ENCODE results near the gene RHOB.
"Not testable (repeated sequence)": the region's sequence is repeated elsewhere in the genome, so short reads cannot be mapped to it uniquely, and the experiment has no call there.

RHOB gene
- long read RNA-seq, donor 1, transcript RHOB-201 (1 exons, 2,372 nt), result major isoform, 79 of 79 reads
- long read RNA-seq, donor 1, partial matches to known transcripts, result 0 of 79 reads
- long read RNA-seq, donor 1, other reads (novel, unspliced or antisense), result 0 of 79 reads
- long read RNA-seq, donor 2, transcript RHOB-201 (1 exons, 2,372 nt), result major isoform, 81 of 81 reads
- long read RNA-seq, donor 2, partial matches to known transcripts, result 0 of 81 reads
- long read RNA-seq, donor 2, other reads (novel, unspliced or antisense), result 0 of 81 reads
- long read RNA-seq, donor 3, transcript RHOB-201 (1 exons, 2,372 nt), result major isoform, 46 of 46 reads
- long read RNA-seq, donor 3, partial matches to known transcripts, result 0 of 46 reads
- long read RNA-seq, donor 3, other reads (novel, unspliced or antisense), result 0 of 46 reads
- long read RNA-seq, donor 4, transcript RHOB-201 (1 exons, 2,372 nt), result major isoform, 89 of 89 reads
- long read RNA-seq, donor 4, partial matches to known transcripts, result 0 of 89 reads
- long read RNA-seq, donor 4, other reads (novel, unspliced or antisense), result 0 of 89 reads
- long read RNA-seq, donor 5, transcript RHOB-201 (1 exons, 2,372 nt), result major isoform, 88 of 88 reads
- long read RNA-seq, donor 5, partial matches to known transcripts, result 0 of 88 reads
- long read RNA-seq, donor 5, other reads (novel, unspliced or antisense), result 0 of 88 reads
- long read RNA-seq, donor 6, transcript RHOB-201 (1 exons, 2,372 nt), result major isoform, 124 of 124 reads
- long read RNA-seq, donor 6, partial matches to known transcripts, result 0 of 124 reads
- long read RNA-seq, donor 6, other reads (novel, unspliced or antisense), result 0 of 124 reads
- long read RNA-seq, donor 7, transcript RHOB-201 (1 exons, 2,372 nt), result major isoform, 134 of 134 reads
- long read RNA-seq, donor 7, partial matches to known transcripts, result 0 of 134 reads
- long read RNA-seq, donor 7, other reads (novel, unspliced or antisense), result 0 of 134 reads
- long read RNA-seq, donor 8, transcript RHOB-201 (1 exons, 2,372 nt), result major isoform, 62 of 62 reads
- long read RNA-seq, donor 8, partial matches to known transcripts, result 0 of 62 reads
- long read RNA-seq, donor 8, other reads (novel, unspliced or antisense), result 0 of 62 reads

GRCh38 chr2:20446917-20447436 lies at the start of gene RHOB:
TSS of gene RHOB (plus strand) at chr2:20447074. CDS start at chr2:20447466, 392 bp downstream.
- peak; percentile 95 for DNase-seq

- DNase-seq, result no peak
Measured at GRCh38 chr2:20397811-20398447, 48.9 kb upstream of the RHOB start.

DNA sequence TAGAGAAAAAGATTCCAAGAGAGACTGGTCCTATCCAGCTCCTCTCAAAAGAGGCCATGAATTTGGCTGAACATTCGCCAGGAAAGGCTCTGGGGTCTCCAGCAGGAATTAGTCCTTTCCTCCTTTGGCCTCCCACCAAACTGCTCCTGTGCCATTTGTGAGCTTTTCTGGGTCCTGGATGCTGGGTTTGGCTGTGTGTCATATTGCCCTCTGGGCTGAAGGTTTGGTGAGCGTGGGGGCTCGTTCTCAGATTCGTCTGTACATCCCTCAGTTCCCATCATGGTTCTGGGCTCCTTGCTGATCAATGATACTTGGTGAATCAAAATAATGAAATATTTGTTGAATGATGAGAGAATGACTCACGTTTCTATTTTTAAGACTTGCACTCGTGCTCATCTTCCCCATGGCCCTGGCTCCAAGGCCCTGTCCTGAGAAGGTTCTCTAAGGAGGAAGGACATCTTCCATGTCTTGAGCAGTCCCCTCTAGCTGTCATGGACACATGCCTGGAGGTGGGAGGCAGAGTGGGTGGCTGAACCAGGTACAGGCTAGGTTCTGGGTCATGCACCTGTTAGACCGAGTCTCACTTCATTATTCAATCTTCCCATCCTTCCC lies 47.8 kb upstream of the RHOB start:
- DNase-seq, result no peak

DNA sequence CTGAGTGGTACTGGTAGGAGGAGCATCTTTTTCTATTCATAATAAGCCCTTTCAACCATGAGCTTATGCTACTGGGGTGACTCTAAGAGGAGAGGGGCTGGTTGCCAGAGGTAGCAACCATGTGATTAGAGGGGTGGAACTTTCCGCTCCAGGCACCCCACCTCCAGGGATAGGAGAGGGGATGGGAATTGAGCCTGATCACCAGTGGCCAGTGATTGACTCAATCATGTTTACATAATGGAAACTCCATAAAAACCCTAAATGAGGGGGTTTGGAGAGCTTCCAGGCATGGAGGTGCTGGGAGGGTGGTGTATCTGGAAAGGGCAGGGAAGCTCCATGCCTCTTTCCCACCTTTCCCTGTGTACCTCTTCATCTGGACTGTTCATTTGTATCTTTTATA lies 46.6 kb upstream of the RHOB start:
- DNase-seq, result no peak

- no peak for DNase-seq
Measured at GRCh38 chr2:20400787-20401488, 45.9 kb upstream of the RHOB start.

GRCh38 chr2:20401489-20401835 lies 45.4 kb upstream of the RHOB start:
- DNase-seq, result no peak

- no peak for DNase-seq
Measured at GRCh38 chr2:20403774-20404312, 43.0 kb upstream of the RHOB start.

DNA sequence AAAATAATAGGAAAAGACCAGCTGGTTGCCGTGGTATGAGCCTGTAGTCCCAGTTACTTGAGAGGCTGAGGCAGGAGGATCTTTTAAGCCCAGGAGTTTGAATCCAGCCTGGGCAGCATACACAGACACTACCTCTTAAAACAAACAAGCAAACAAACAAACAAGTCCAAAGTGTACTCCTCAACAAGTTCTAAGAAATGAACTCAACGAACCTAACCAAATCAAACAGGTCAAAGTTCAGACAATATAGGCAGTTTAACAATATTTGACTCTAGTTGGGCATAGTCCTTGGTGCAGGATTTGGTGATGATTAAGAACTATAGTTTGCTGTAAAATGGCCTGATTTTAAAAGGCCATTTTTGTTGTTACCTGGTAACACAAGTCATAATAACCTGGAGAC lies 41.9 kb upstream of the RHOB start:
- no peak for DNase-seq

DNA sequence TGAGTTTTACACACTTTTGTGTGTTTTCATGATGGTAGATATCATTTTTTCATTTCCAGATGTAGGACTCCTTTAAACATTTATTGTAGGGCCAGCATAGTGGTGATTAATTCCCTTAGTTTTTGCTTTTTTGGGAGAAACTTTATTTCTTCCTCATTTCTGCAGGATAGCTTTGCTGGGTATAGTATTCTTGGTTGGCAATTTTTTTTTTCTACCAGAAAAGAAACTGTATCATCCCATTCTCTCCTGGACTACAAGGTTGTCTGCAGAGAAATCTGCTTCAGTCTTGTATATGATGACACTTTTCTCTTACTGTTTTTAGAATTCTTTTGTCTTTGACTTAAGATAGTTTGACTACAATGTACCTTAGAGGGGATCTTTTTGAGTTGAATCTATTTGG lies 37.8 kb upstream of the RHOB start:
- no peak for DNase-seq

DNA sequence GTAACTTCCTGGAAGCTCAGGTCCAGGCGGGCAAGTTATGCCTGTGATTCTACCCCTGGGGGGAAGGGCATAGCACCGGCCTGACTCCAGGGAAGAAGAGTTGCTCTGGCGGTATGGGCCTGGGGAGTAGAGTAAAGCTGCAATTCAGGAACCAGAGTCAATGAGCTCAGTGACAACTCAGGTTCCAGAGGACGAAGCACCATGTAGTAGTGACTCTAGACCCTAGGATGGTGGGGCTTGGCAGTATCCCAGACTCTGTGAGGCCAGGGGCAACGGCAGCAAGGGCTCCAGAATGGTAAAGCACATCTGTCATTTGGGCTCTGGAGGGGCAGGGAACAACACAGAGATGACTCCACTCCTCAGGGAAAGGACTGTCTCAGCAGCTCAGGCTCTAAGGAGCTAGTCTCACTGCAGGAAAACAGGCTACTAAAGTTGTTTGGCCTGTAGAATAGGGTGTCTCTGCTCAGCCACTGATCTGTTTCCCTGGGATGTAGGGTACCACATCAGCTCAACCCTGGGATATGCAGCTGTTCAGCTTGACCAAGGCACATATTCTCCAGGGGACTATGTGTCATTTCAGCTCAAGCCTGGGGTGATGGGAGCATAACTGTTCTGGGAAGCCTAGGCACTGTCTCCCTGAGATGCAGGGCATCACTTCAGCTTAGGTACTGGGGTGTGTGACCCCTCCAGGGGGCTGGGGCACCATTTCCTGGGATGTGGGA lies 36.2 kb upstream of the RHOB start:
- no peak for DNase-seq

GRCh38 chr2:20411361-20411894 lies 35.4 kb upstream of the RHOB start:
- DNase-seq, result no peak

- DNase-seq, result no peak
Measured at GRCh38 chr2:20414806-20415205, 32.1 kb upstream of the RHOB start.

GRCh38 chr2:20415511-20415918 lies 31.4 kb upstream of the RHOB start:
- no peak for DNase-seq

- no peak for DNase-seq
Measured at GRCh38 chr2:20416723-20417122, 30.2 kb upstream of the RHOB start.

GRCh38 chr2:20417230-20417821 lies 29.5 kb upstream of the RHOB start:
- not testable (repeated sequence) for DNase-seq

DNA sequence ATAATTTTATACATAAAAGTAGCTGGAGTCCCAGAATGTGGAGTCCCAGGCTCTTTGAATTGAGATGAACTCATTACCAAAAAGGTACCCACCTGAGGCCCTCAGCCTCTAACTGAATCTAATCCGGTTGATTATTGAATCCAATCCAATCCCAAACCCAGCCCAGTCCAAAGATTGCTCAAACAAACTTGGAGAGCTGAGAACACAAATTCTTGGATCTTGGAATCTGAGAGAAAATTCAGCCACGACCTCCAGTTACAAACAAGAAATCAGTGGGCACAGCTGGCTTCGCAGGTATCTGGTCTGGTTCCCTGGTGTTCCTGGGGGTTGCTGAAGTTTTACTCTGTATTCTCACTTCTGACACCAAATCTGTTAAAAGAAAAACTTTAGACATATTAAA lies 28.4 kb upstream of the RHOB start:
- DNase-seq, result no peak

DNA sequence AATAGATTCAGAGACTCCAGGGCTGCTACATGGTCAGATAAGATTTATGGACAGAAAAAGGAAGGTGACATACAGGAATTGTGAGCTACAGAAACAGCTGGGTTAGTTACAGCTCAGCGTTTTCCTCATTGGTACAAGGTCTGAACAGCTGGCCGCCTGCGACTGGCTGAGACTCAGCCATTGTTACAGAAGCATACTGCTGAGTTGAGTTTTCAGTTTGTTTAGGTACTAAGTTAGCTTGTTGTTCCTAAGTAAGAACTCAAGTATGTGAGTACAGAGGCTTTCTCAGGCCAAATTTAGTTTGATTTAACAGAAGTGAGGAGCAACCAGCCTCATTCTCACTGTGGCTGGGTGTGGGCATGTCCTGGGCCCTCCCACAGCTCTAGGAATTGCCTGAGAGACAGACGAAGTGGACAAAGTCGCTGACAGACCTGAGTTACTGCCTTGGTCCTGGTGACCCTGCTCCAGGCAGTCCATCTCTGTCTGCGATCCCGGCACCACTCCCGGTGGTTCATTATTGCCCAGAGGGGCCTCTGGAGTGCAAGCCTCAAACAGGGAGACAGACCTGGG lies 27.8 kb upstream of the RHOB start:
- DNase-seq, result peak; percentile 55

DNA sequence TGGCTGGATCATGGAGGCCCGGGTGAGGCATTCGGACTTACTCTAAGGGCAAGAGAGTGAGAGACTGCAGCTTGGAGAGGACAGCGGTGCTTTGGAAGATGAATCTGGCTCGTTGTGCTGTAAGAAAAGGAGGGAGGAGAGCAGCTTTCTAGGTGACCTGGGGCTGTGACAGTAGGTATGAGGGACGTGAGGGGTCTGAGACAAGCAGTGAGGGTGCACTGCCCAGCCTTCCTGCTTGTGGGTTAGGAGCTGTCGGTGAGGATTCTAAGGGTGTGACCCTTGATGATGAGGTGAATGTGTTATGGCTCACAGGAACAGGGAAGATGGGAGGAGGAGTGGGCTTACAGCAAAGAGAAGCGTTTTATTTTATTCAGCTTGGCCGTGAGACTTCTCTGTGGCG lies 27.1 kb upstream of the RHOB start:
- DNase-seq, result no peak

- DNase-seq, result no peak
Measured at GRCh38 chr2:20421336-20421987, 25.4 kb upstream of the RHOB start.

All from right kidney (tissue), 9 donors.